ENCODE results near the gene CUEDC1.

- no peak for TF ChIP-seq POLR2A (IDR thresholded peaks at IDR 0.05)
- no peak for TF ChIP-seq CTCF (IDR thresholded peaks at IDR 0.05)
Measured at GRCh38 chr17:57871863-57872262, 83.3 kb downstream of the CUEDC1 start.
